Hypothalamus (tissue), 51 donors: ENCODE results near the gene ZFYVE9.
"Not testable (repeated sequence)": the region's sequence is repeated elsewhere in the genome, so short reads cannot be mapped to it uniquely, and the experiment has no call there.

ENCODE experiments used
- DNase-seq, 51 donors: peaks; one replicate each; lab custom pipeline; 2025; lab: John Stamatoyannopoulos, UW

Gene ZFYVE9

GRCh38 chr1:52190500-52191252 lies 48.8 kb downstream of the ZFYVE9 start:
- DNase-seq, result no peak

- no peak for DNase-seq
Measured at GRCh38 chr1:52191395-52191965, 49.6 kb downstream of the ZFYVE9 start.

- DNase-seq, result no peak
Measured at GRCh38 chr1:52192024-52192423, 50.1 kb downstream of the ZFYVE9 start.

GRCh38 chr1:52192436-52192835 lies 50.5 kb downstream of the ZFYVE9 start:
- no peak for DNase-seq

GRCh38 chr1:52193985-52194384 lies 52.1 kb downstream of the ZFYVE9 start:
- DNase-seq, result no peak

GRCh38 chr1:52195161-52195560 lies 53.3 kb downstream of the ZFYVE9 start:
- no peak for DNase-seq

- no peak for DNase-seq
Measured at GRCh38 chr1:52203935-52204625, 62.2 kb downstream of the ZFYVE9 start.

GRCh38 chr1:52204696-52205095 lies 62.8 kb downstream of the ZFYVE9 start:
- DNase-seq, result no peak

GRCh38 chr1:52206686-52207085 lies 64.8 kb downstream of the ZFYVE9 start:
- DNase-seq, result not testable (repeated sequence)

- no peak for DNase-seq
Measured at GRCh38 chr1:52209429-52209828, 67.5 kb downstream of the ZFYVE9 start.

GRCh38 chr1:52210044-52210443 lies 68.2 kb downstream of the ZFYVE9 start:
- DNase-seq, result no peak

- DNase-seq, result no peak
Measured at GRCh38 chr1:52216907-52217458, 75.1 kb downstream of the ZFYVE9 start.

GRCh38 chr1:52225174-52225573 lies 83.3 kb downstream of the ZFYVE9 start:
- no peak for DNase-seq

- DNase-seq, result no peak
Measured at GRCh38 chr1:52229494-52229893, 87.6 kb downstream of the ZFYVE9 start.

- DNase-seq, result no peak
Measured at GRCh38 chr1:52233463-52233862, 91.6 kb downstream of the ZFYVE9 start.

GRCh38 chr1:52234014-52234413 lies 92.1 kb downstream of the ZFYVE9 start:
- DNase-seq, result no peak

- no peak for DNase-seq
Measured at GRCh38 chr1:52234708-52235107, 92.8 kb downstream of the ZFYVE9 start.

- no peak for DNase-seq
Measured at GRCh38 chr1:52235646-52236045, 93.8 kb downstream of the ZFYVE9 start.

GRCh38 chr1:52237430-52237829 lies 95.5 kb downstream of the ZFYVE9 start:
- DNase-seq, result no peak

- no peak for DNase-seq
Measured at GRCh38 chr1:52238474-52238873, 96.6 kb downstream of the ZFYVE9 start.

GRCh38 chr1:52238887-52239707 lies 97.2 kb downstream of the ZFYVE9 start:
- DNase-seq, result no peak
